H9 (cell line): Measurements from ENCODE around the gene TMEM244. TPM values are rescaled to one million over a fixed set of nuclear protein-coding genes. Genes with fewer than 3 reads are reported as not detected.

ENCODE experiments used
- DNase-seq: peaks from one replicate; pipeline ENCODE4 v3.0.0-alpha.2; 2017
- H2AFZ ChIP-seq: one replicate; pipeline ENCODE4 v1.6.1; 2013; ENCODE audit warnings: mild to moderate bottlenecking, low read length, control low read depth, moderate library complexity
- H2AK5ac ChIP-seq: 2 replicates; pipeline ENCODE4 v1.6.1; 2013; ENCODE audit warnings: low read length, control low read depth, mixed read lengths; ENCODE audit not compliant: insufficient read length
- H2BK120ac ChIP-seq: one replicate; pipeline ENCODE4 v1.6.1; 2013; ENCODE audit warnings: low read depth, mild to moderate bottlenecking, low read length, control low read depth, inconsistent platforms; ENCODE audit not compliant: poor library complexity, severe bottlenecking
- H2BK12ac ChIP-seq: 2 replicates; pipeline ENCODE4 v1.6.1; 2013; ENCODE audit warnings: low read length, control low read depth, mixed read lengths, low read depth; ENCODE audit not compliant: insufficient read length
- H2BK15ac ChIP-seq: 2 replicates; pipeline ENCODE4 v1.6.1; 2013; ENCODE audit warnings: low read depth, low read length, control low read depth
- H2BK20ac ChIP-seq: one replicate; pipeline ENCODE4 v1.6.1; 2013; ENCODE audit warnings: low read depth, mild to moderate bottlenecking, low read length, control low read depth, inconsistent platforms; ENCODE audit not compliant: poor library complexity, severe bottlenecking
- H2BK5ac ChIP-seq: 2 replicates; pipeline ENCODE4 v1.6.1; 2013; ENCODE audit warnings: low read length, control low read depth, mixed read lengths; ENCODE audit not compliant: insufficient read length
- H3K14ac ChIP-seq: 2 replicates; pipeline ENCODE4 v1.6.1; 2013; ENCODE audit warnings: low read length, control low read depth; ENCODE audit not compliant: insufficient read depth
- H3K18ac ChIP-seq: 2 replicates; pipeline ENCODE4 v1.6.1; 2013; ENCODE audit warnings: low read depth, mild to moderate bottlenecking, mixed read lengths, low read length, control low read depth; ENCODE audit not compliant: insufficient read length
- H3K23ac ChIP-seq: 2 replicates; pipeline ENCODE4 v1.6.1; 2013; ENCODE audit warnings: low read length, control low read depth, mixed read lengths, low read depth; ENCODE audit not compliant: insufficient read length
- H3K23me2 ChIP-seq: 2 replicates; pipeline ENCODE4 v1.6.1; 2013; ENCODE audit warnings: low read depth, mild to moderate bottlenecking, mixed read lengths, low read length, control low read depth; ENCODE audit not compliant: insufficient read length, poor library complexity, severe bottlenecking
- H3K27ac ChIP-seq: 2 replicates; pipeline ENCODE4 v1.5.1; 2013; ENCODE audit warnings: low read length, control low read depth, mixed read lengths, low read depth; ENCODE audit not compliant: insufficient read length
- H3K27me3 ChIP-seq: 2 replicates; pipeline ENCODE4 v1.6.1; 2013; ENCODE audit warnings: low read length, control low read depth, inconsistent platforms; ENCODE audit not compliant: insufficient read depth
- H3K4ac ChIP-seq: 2 replicates; pipeline ENCODE4 v1.6.1; 2013; ENCODE audit warnings: low read depth, mild to moderate bottlenecking, control low read depth, inconsistent platforms, low read length, moderate library complexity
- H3K4me1 ChIP-seq: 2 replicates; pipeline ENCODE4 v1.6.1; 2013; ENCODE audit warnings: low read length, control low read depth, inconsistent platforms; ENCODE audit not compliant: insufficient read depth
- H3K4me2 ChIP-seq: 2 replicates; pipeline ENCODE4 v1.6.1; 2013; ENCODE audit warnings: low read length, control low read depth, mixed read lengths; ENCODE audit not compliant: insufficient read length, insufficient read depth
- H3K56ac ChIP-seq: 2 replicates; pipeline ENCODE4 v1.6.1; 2013; ENCODE audit warnings: low read depth, mild to moderate bottlenecking, mixed read lengths, low read length, control low read depth; ENCODE audit not compliant: insufficient read length
- H3K79me1 ChIP-seq: 2 replicates; pipeline ENCODE4 v1.6.1; 2013; ENCODE audit warnings: low read depth, mild to moderate bottlenecking, moderate library complexity, low read length, control low read depth, inconsistent platforms; ENCODE audit not compliant: insufficient read depth, poor library complexity, severe bottlenecking
- H3K79me2 ChIP-seq: 2 replicates; pipeline ENCODE4 v1.6.1; 2013; ENCODE audit warnings: low read length, control low read depth, inconsistent platforms; ENCODE audit not compliant: insufficient read depth
- H3K9ac ChIP-seq: 2 replicates; pipeline ENCODE4 v1.6.1; 2013; ENCODE audit warnings: low read length, control low read depth, mixed read lengths; ENCODE audit not compliant: insufficient read length; ENCODE audit errors: extremely low read depth
- H3K9me3 ChIP-seq: one replicate; pipeline ENCODE4 v1.6.1; 2013; ENCODE audit warnings: low read depth, low read length, inconsistent platforms; ENCODE audit not compliant: control insufficient read depth
- H3T11ph ChIP-seq: one replicate; pipeline ENCODE4 v1.6.1; 2013; ENCODE audit warnings: mild to moderate bottlenecking, low read length, control low read depth, inconsistent platforms
- H4K20me1 ChIP-seq: one replicate; pipeline ENCODE4 v1.6.1; 2013; ENCODE audit not compliant: control insufficient read depth, insufficient read length, insufficient read depth
- H4K5ac ChIP-seq: 2 replicates; pipeline ENCODE4 v1.6.1; 2013; ENCODE audit warnings: low read depth, mild to moderate bottlenecking, mixed read lengths, low read length, control low read depth; ENCODE audit not compliant: insufficient read length
- H4K8ac ChIP-seq: replicated peaks from 2 replicates; pipeline ENCODE4 v1.6.1; 2013; ENCODE audit warnings: low read length, control low read depth, mixed read lengths, low read depth; ENCODE audit not compliant: insufficient read length
- H4K91ac ChIP-seq: 2 replicates; pipeline ENCODE4 v1.6.1; 2013; ENCODE audit warnings: low read depth, mild to moderate bottlenecking, moderate library complexity, mixed read lengths, low read length, control low read depth; ENCODE audit not compliant: insufficient read length
- H3K27ac Mint-ChIP-seq, 3 experiments: 2 replicates in 2 of 3; 3 replicates in 1 of 3; pipeline ENCODE4 v1.8.0; 2020 to 2021; ENCODE audit warnings: mixed read lengths in 3 of 3, mild to moderate bottlenecking in 1 of 3, moderate library complexity in 1 of 3
- H3K27me3 Mint-ChIP-seq: 2 replicates; pipeline ENCODE4 v1.8.0; 2021; ENCODE audit warnings: low read depth, mild to moderate bottlenecking, moderate library complexity, mixed read lengths
- H3K36me3 Mint-ChIP-seq, 3 experiments: 2 replicates in 2 of 3; 3 replicates in 1 of 3; pipeline ENCODE4 v1.8.0; 2020 to 2021; ENCODE audit warnings: low read depth in 3 of 3, mixed read lengths in 3 of 3; ENCODE audit not compliant: insufficient read depth in 1 of 3
- H3K4me1 Mint-ChIP-seq, 2 experiments: 2 replicates each; pipeline ENCODE4 v1.8.0; 2020; ENCODE audit warnings: mixed read lengths in 2 of 2
- H3K4me3 Mint-ChIP-seq, 2 experiments: 2 replicates in 1 of 2; 3 replicates in 1 of 2; pipeline ENCODE4 v1.8.0; 2020 to 2021; ENCODE audit warnings: mild to moderate bottlenecking in 2 of 2, mixed read lengths in 2 of 2, moderate library complexity in 1 of 2
- H3K9me3 Mint-ChIP-seq, 2 experiments: 2 replicates in 1 of 2; 3 replicates in 1 of 2; pipeline ENCODE4 v1.8.0; 2020; ENCODE audit warnings: mild to moderate bottlenecking in 2 of 2, mixed read lengths in 2 of 2, moderate library complexity in 1 of 2
- CTCF ChIP-seq: fragments of 200-600 bp; sonication (generic); conservative IDR thresholded peaks from 3 replicates; pipeline ENCODE4 v1.8.0; 2021; ENCODE audit warnings: antibody characterized with exemption, mild to moderate bottlenecking
- WGBS: extraction: QIAGEN DNeasy Blood & Tissue Kit; methylation state at CpG from one replicate; pipeline ENCODE4 v1.1.7; 2013; ENCODE audit warnings: missing lambda C conversion rate, low lambda C conversion rate, mixed read lengths; ENCODE audit not compliant: insufficient read length; ENCODE audit errors: extremely low coverage; 5-methylcytosine and 5-hydroxymethylcytosine counted together
- total RNA-seq: library from RNA; stranded (reverse); gene quantifications from 2 replicates; pipeline ENCODE4 v1.2.1, GENCODE V29; 2021

TMEM244 gene
- total RNA-seq, 1 experiment from 2014 or later, result not detected

GRCh38 chr6:129787816-129788215, 73.3 kb downstream of the TMEM244 start:
- no peak overlapping the region for H3K27ac Mint-ChIP-seq
- DNase-seq, result no peak
- H2BK12ac ChIP-seq, result no peak overlapping the region
- no peaks in the 10 kb centered on the region for H3K36me3 Mint-ChIP-seq
- H3K79me1 ChIP-seq, result no peaks in the 10 kb centered on the region
- no peak overlapping the region for H3T11ph ChIP-seq
- no CpG with 5 or more reads among the region's 2 CpGs for WGBS
- H3K27me3 ChIP-seq, result no peaks in the 10 kb centered on the region
- no peak overlapping the region for H3K23ac ChIP-seq
- no peak overlapping the region for H2BK5ac ChIP-seq
- no peak overlapping the region for H2BK15ac ChIP-seq
- H4K5ac ChIP-seq, result no peak overlapping the region
- no peak overlapping the region for H4K8ac ChIP-seq
- H4K91ac ChIP-seq, result no peak overlapping the region
- H3K9me3 ChIP-seq, result no peaks in the 10 kb centered on the region
- H2BK120ac ChIP-seq, result no peak overlapping the region
- H2AK5ac ChIP-seq, result no peak overlapping the region
- no peak overlapping the region for H3K4ac ChIP-seq
- no peaks in the 10 kb centered on the region for H3K79me2 ChIP-seq
- H3K9me3 Mint-ChIP-seq, result no peaks in the 10 kb centered on the region
- no peak overlapping the region for H3K4me2 ChIP-seq
- no peak overlapping the region for H3K4me3 Mint-ChIP-seq
- H3K23me2 ChIP-seq, result no peaks in the 10 kb centered on the region
- H3K4me1 Mint-ChIP-seq, result no peaks in the 10 kb centered on the region
- H3K27me3 Mint-ChIP-seq, result no peaks in the 10 kb centered on the region
- no peak overlapping the region for H3K14ac ChIP-seq
- no peak for TF ChIP-seq CTCF
- no peaks in the 10 kb centered on the region for H3K4me1 ChIP-seq
- no peak overlapping the region for H3K9ac ChIP-seq
- no peak overlapping the region for H3K27ac ChIP-seq
- no peak overlapping the region for H2BK20ac ChIP-seq
- H3K56ac ChIP-seq, result no peak overlapping the region
- no peak overlapping the region for H2AFZ ChIP-seq
- H3K18ac ChIP-seq, result no peak overlapping the region
- no peaks in the 10 kb centered on the region for H4K20me1 ChIP-seq
